NCI-H2196 treated with DMSO at 0.1 percent for 48 hours (cell line): ENCODE measurements around the gene TTC29.

Experiments used
- DNase-seq: peaks from one replicate; lab custom pipeline; 2025; ENCODE audit not compliant: unreplicated experiment; lab: John Stamatoyannopoulos, UW

Gene TTC29, protein sequence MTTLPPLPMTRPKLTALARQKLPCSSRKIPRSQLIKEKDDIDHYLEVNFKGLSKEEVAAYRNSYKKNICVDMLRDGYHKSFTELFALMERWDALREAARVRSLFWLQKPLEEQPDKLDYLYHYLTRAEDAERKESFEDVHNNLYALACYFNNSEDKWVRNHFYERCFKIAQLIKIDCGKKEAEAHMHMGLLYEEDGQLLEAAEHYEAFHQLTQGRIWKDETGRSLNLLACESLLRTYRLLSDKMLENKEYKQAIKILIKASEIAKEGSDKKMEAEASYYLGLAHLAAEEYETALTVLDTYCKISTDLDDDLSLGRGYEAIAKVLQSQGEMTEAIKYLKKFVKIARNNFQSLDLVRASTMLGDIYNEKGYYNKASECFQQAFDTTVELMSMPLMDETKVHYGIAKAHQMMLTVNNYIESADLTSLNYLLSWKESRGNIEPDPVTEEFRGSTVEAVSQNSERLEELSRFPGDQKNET

DNA sequence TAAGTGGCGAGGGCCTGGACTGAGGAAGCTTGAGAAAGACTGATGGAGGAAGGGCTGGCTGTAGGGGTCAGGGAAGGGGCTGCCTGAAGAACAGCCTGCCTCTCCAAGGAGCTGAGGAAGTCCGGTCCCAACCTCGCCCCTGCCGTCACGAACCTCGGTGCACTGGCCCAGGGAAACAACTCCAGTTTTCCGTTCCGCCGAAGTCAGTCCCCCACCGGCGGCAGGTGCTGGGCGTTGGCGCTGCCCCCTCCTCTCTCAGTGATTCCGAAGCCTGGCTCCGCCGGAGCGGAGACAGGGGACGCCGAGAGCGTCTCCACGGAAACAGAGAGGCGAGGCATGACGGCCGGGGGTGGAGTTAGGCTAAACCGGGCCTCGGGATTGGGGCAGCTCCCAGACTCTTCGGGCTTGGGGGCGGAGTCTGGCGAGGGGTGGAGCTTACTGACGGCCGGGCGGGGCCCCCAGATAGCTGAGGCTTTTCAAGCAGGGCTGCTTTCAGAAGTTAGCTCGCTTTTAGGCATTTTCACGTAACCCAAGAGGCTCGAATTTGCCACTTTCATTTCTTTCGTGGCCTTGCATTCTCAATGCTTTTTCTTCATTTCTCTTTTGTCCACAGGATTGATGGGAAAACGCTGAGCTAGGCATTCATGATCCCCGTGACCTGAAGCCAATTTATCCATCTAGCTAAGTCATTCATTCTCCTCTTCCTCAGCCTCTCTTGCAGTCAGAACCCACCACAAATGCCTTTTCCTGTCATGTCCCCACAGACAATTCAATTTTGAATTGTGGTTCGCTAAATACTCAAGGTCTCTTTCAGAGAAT lies at the start of gene TTC29:
TTC29 (minus strand) TSS at position 309 of the 819 bp plus-strand sequence. CDS start 5,969 bp downstream, outside the sequence.
- peak; percentile 24 for DNase-seq

DNA sequence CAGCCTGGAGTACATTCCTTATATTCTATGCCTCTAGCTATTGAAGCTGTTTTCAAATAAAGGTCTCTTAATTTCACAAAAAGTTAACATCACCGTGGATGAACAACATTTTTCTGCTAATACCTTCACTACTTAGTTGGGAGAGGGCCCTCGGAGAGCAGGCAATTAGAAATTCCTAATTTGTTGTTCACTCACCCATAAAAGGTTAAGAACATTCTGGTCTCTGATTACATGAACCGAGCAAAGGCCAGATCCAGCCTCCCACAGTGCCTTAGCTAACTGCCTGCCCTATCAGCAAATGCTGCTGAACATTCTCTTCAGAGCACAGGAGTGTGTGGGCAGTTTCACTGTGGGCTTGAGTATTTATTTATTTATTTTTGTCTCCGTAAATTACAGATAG lies 36.0 kb upstream of the TTC29 start:
- no peak for DNase-seq

DNA sequence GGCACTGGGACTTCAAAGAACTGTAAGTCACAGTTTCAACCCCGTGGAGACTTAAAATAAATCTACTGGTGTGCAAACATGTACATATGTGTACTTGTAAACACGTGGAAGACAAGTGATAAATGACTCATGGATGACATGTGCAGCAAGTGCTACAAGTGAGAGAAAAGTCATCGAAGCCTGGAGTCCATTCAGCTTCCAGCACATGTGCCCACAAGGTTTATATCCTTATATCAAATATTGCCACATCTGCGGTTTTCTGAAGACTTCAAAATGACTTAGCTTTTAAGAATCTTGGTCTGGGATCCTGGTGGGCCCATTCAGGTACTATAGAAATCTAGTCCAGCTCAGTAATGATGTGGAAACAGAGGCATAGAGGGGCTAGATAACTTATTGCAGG lies 33.0 kb upstream of the TTC29 start:
- no peak for DNase-seq

DNA sequence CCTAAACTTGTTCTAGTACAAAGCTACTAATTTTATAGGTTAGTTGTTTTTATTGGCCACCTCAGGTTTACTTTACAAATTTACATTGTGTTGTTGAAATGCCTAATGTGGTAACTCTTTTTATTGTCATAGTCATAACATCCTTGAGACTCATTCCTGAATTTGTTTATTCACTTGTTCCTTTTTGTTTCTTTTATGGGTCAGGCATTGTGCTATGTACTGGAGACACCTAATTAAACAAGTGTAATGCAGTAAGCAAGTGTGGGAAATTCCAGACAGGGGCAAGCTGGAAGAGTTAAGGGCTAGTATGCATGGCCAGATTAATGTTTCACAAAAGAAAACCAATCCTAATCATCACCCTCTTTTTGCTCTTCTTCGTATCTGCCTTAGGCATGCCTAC lies 30.5 kb upstream of the TTC29 start:
- no peak for DNase-seq

DNA sequence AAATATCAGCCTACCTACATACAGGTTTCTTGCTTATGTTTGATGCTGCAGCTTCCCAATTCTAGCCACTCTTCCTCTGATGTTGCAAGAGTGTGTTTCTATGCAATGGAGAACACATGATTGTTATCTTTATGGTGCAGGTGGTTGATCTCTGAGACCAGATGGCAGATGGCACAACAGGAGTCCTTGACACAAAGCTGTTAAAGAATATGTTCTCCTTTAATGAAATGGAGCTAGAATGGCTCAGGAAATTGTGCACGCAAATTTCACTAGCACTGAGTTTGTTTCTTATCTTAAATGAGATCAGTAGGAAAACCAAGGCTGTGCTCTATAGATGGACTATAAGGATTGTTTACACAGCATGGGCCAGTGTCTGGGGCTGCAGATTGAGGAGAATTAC lies 29.9 kb upstream of the TTC29 start:
- no peak for DNase-seq

DNA sequence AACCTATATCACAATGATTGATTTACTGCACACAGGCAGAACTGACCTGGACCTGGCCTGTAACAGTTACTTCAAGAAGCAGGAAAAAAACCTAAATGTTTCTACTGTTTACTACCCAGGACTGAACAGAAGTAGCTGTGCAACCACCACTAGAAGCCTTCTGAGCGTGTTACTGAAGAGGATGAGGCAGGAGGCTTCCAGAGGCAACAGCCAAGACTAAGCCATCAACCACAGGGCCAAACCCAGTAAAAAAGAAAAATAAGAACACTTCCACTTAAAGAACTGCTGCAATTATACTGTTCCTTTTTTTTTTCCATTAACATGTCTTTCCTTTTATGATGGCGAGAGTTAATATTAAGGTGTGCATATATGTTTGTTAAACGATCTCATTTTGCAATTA lies 29.4 kb upstream of the TTC29 start:
- DNase-seq, result no peak

DNA sequence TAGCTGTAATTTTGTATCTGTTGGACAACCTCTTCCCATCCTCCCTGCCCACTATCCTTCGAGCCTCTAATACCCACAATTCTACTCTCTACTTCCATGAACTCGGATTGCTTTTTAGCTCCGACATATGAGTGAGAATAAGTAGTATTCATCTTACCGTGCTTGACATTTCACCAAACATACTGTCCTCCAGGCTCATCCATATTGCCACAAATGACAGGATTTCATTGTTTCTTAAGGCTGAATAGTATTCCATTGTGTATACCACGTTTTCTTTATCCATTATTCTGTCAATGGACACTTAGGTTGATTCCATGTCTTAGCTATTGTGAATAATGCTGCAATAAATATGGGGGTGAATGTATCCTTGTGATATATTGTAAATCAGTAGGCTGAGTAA lies 26.4 kb upstream of the TTC29 start:
- DNase-seq, result no peak

DNA sequence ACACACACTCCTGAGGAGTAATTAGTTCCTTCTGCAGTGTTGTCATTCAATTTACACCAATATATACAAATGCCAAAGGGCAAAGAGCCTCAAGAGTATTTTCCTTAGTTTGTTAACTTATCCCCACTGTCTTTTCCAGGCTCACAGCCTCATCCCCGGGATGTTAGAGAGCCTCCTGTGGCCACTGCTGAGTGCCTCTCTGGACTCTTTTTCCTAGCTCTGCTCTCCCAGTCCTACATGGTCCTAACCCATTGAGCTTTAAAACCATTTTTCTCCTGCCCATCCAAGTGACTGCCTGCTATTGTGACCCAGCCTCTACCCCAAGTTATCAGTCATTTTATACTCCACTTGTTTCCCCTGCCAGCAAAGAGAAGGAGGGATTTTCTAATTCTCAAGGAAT lies 23.5 kb upstream of the TTC29 start:
- no peak for DNase-seq

DNA sequence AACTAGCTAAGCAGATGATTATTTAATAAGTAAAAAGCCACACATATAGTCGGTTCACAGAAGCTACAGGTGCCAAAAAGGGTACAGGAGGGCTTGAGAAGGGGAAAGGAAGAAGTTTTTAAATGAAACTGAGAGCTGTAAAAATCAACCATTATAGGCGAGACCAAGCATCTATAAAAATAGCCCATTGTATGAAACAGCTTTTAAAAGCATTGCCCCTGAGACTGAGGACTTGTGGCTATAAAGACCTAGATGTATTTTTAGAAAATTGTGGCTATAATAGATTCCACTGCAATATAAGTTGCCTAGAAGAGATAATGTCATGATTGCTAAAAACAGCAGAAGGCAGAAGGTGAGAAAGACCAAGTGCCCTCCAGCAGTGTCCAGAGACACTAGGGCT lies 15.0 kb upstream of the TTC29 start:
- no peak for DNase-seq

DNA sequence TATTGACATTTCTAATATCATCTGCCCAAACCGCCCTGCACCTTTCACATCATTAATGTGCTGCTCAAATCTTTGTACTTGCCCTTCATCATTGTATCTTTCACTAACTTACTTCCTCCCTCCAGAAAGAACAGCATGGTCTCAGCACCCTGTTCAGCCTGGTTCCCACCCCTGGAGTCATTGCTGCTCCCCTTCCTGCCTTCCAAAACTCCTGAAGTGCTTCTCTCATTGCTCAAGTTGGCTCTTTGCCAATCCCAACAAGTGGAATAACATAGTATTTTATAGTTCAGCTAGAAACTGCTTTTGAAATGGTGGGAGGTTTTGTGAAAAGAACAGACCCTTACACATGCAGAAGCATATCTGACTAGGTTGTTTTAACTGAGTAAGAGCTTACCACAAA lies 14.0 kb upstream of the TTC29 start:
- no peak for DNase-seq

DNA sequence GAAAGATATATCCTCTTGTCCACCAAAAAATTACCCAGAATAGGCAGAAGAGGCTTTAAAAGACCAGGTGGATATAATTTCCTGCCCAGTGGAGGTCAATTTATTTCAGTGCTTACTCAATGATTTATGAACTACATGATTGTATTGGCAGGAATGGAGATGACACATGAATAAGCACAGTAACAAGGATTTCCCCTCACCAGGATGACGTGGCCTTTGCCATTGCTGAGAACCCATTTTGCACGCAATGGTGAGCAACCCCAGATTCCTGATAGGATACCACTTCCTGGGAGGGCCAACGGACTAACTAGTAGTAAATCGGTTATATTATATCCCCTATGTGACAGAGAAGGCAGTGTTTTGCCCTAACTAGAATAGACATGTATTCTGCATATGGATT lies 11.6 kb upstream of the TTC29 start:
- no peak for DNase-seq

DNA sequence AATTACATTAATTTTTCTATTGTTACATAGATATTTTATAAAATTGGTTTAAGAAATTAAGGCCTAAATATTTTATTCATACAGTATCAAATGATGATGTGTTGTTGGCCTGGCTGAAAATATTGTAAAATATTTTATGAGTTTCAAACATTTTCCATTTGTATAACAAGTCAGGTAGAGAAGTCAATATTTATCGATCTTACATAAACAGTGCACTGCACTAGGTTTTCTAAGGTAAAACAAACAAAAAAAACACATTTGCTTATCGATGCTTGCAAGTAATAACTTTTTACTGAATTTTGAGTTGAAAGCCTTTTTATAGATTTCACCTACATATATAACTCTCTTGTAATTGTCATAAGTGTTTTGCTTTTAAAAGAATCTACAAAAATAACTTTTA lies 7.2 kb upstream of the TTC29 start:
- no peak for DNase-seq

DNA sequence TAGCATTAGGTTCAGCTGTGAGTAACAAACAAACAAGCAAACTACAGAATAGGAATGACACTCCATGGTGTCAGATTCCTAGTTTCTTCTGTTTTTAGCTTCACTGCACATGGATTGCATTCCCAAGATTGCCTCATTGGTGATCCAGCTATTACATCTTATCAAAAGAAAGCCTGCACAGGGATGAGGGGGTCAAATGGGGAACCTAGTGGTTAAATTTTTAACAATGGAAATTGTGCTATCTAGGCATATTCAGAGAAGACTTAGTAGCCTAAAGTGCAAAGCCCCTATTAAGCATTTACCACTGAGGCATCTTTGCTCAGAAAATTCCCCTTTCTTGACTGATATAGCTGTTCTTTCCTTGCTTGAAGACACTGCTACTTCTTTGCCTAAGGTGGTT lies 3.9 kb upstream of the TTC29 start:
- no peak for DNase-seq

DNA sequence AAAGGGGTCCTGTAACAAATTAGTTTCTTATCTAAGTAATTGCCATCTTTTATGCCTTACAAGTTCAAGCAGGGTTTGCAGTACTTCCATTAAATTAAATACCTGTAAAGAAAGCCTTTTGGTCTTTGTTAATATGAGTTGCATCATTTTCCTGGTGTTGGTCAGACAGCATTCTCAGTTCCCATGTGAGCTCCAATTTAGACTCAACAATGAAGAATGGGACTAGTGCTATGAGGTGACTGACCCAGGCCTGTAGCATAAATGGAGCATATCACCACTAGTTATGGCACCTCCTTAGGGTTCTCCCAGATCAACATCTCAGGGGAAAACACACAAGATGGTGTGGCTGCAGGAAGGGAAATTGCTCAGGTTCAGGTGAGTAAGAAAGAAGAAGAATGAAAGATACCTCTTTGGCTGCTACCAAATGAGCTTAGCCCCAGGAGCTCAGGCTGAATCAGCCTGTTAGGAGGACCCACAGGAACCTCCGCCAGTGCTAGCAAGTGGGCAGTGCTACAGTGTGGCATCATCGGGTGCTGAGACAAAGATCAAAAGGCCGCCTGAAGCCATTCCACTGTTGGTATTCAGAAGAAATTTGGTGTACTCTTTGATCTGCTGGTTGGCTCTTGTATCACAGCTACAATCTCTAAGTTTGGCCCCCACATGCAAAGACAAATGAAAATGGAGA lies 1.8 kb downstream of the TTC29 start:
- DNase-seq, result no peak

DNA sequence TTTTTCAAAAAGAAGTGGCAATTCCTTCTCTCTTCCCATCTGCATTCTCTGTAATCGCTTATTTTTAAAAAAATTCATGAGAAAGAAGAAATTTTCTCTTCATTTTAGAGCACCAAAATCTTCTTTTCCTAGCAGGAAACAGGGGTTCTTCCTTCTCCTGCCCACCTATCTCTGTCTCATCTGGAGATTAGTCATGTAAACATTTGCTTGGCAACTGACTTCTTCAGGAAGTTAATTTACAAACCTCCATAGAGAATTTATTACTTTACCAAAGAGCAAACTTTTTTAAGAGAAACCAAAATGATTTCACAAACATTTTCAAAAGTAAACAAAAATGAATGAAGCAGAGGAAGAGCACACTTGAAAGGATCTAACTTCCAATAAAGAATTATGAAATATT lies 13.5 kb downstream of the TTC29 start:
- no peak for DNase-seq

DNA sequence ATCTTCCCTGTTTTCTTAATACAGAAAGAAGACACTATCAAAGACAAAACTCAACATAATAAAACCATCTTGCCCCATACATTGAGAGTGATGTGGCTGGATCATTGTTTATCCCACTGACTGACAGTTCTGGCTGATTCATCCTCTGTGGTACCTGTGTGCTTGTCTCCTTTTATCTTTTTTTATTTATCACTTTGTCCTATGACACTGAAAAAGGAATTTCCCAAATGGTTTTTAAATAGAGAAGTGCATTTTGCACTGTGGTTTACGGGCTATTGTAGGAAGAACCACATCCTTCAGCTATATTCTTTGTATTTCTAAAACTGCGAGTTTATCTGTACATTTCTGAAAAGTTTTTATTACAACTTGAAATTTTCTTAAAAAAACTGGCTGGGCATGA lies 15.0 kb downstream of the TTC29 start:
- no peak for DNase-seq

DNA sequence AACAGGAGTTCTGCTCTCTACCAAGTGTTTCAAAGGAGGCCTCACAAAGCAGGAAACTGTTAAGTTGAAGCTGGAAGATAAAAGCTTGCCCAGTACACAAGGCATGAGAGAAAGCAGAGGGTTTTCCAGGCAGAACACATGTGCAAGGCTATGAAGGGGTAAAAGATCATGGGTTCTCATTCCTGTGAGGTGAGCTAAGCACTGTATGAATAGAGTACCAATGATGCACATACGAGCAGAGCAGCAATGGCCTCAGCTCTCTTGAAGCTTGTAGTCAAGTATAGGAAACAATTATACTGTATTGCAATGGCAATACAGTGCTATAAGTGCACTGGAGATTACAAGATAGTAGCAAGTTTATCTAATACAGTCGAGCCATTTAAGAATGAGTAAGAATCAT lies 18.0 kb downstream of the TTC29 start:
- no peak for DNase-seq

DNA sequence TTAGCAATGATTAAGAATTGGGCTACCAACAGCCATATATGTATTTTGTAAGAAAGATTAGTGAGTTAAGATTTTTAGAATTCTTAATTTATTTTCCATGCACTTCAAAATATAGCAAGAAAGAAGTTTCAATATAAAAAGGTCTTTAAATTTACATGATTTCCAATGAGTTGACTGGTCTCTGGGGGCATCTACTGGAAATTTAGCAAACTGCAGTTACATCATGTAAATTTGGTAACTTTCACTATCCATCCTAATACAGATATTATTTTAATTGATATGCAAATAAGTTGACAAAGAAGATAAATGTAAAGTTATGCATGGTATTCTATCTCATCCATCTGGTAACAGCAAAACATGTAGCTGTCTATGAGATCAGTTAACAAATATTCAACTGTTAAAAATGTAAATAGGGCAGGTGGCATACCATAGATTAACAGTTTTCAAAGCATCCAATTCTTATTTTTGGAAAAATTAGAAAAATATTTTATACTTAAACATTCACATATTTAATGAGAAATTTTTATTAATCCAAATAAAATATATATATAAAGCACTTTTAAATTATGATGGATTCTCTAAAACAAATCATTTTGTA lies 29.1 kb downstream of the TTC29 start:
- no peak for DNase-seq

DNA sequence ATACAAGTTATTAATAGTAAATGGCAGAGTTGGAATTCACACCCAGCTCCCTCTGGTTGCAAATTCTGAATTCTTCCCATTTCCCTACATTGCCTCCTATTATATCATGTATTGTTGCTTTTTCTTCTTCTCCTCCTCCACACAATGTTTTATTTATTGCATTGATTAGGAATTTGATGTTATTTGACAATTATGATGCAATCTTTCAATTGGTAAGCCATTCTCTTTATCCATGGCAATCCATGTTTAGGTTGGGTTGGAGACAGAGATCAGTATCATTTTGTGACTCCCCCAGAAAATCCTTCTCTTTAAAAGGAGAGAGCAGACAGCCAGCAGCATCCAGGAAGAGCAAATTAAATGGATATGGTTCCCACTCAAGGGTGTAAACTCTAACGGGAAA lies 30.5 kb downstream of the TTC29 start:
- no peak for DNase-seq

DNA sequence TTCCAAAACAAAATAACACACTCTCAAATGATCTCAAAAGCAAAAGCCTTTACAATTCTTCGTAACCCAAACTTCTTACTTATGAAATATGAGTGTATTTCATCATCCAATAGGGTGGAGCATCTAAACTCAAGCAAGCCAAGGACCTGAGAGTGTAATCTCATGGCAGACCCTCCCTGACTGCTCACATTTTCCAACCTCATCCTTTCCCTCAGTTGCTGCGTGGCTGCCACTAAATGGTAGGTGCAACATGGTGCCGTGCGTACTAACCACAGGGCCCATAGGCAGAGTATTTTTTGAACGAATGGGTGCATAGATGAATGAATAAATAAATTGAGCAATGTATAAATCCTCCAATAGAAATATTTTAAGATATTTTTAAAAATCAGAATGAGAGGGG lies 45.4 kb downstream of the TTC29 start:
- DNase-seq, result no peak

DNA sequence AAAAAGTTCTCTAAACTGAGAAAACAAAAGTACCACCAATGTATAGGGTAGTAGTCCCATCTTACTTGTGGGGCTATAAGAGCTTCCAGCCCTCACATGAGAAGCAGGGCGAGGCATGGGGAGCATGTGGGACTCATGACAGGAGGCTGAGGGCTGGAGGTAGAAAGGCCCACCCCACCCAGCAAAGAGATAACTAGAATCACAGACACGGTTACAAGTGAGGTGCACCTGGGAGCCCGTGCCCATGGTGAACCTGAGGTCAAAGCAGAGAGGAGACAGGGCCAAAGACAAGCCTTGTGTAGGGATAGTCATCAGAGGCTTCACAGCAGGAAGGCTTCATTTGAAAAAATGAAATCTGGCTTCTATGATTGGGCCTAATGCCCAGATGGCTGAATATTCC lies 55.4 kb downstream of the TTC29 start:
- no peak for DNase-seq
